NCI-H128 (cell line): ENCODE results near the gene VAMP2.

Source experiments
- DNase-seq: peaks from one replicate; lab custom pipeline; 2025; ENCODE audit not compliant: unreplicated experiment; lab: John Stamatoyannopoulos, UW

Gene VAMP2

DNA sequence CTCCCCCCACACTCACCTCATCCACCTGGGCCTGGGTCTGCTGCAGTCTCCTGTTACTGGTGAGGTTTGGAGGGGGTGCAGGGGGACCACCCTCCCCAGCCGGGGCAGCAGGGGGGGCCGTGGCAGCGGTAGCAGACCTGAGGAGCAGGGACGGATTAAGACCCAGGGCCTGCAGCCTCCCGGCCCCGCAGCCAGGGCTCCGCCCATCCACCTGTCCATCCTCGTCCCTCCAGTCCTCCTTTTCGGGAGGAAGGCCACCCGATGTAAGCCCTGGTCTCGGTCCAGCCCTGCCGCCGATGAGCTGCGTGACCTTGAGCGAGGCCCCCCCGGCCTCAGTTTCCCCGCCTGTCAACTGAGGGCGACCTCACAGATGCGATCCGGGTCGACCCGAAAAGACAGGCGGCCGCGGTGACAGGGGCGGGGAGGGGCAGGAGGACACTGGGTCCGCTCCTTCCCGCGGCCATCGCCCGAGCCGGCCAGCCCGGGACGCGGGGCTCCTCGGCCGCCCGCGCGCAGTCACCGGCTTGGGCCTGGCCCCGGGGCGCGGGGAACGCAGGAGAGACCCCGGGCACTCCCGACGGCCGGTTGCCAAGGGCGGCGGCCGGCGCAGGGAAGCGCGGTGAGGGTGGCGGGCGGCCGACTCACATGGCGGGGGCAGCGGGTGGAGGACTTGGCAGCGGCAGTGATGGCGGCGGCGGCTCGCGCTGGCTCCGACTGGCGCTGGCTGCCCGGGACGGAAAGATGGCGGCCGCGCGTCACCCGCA is at the start of gene VAMP2:
TSS of gene VAMP2 (minus strand) at position 716 of the 764 bp plus-strand sequence. CDS start at position 647, 69 bp downstream.
- DNase-seq = no peak

DNA sequence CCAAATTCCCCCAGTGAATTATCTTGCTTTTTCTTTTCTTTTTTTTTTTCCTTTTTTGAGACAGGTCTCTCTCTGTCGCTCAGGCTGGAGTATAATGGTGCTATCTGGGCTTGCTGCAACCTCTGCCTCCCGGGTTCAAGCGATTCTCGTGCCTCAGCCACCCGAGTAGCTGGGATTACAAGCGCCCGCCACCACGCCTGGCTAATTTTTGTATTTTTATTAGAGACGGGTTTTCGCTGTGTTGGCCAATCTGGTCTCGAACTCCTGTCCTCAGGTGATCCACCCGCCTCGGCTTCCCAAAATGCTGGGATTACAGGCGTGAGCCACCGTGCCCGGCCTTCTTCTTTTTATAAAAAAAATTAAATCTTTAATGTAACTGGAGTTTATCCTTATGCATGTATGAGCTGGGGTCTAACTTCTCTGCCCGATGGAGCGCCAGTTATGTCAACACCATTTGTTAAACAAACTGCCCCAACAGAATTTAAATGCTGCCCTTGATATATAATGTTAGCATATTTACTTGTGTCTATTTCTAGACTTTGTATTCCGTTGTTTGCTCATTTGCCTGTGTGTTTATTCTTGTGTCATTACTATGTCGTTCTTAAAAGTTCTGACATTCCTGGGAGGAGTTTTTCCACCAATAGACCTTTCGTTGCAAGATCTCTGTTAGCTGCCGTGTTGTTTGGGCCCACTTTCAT is 48.2 kb upstream of the VAMP2 start:
- DNase-seq = no peak

GRCh38 chr17:8209907-8210760 is 47.4 kb upstream of the VAMP2 start, which contains the start of gene AURKB:
Gene AURKB, minus strand, starts transcription at chr17:8210575. Its CDS starts 351 bp downstream, at chr17:8210224.
- peak; percentile 58 for DNase-seq

DNA sequence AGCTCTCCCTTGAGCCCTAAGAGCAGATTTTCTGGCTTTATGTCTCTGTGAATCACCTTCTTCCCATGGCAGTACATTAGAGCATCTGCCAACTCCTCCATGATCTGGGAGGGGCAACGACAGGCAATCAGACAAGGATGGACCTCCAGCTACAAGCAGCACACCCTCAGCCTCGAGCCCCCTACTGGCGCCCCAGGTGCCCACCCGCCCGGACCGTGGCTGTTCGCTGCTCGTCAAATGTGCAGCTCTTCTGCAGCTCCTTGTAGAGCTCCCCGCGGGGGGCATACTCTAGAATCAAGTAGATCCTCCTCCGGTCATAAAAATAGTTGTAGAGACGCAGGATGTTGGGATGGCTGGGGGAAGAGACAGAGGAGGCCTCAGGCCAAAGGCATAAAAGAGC is 43.8 kb upstream of the VAMP2 start:
- DNase-seq = no peak

GRCh38 chr17:8204761-8205555 is 42.2 kb upstream of the VAMP2 start:
- DNase-seq = no peak

DNA sequence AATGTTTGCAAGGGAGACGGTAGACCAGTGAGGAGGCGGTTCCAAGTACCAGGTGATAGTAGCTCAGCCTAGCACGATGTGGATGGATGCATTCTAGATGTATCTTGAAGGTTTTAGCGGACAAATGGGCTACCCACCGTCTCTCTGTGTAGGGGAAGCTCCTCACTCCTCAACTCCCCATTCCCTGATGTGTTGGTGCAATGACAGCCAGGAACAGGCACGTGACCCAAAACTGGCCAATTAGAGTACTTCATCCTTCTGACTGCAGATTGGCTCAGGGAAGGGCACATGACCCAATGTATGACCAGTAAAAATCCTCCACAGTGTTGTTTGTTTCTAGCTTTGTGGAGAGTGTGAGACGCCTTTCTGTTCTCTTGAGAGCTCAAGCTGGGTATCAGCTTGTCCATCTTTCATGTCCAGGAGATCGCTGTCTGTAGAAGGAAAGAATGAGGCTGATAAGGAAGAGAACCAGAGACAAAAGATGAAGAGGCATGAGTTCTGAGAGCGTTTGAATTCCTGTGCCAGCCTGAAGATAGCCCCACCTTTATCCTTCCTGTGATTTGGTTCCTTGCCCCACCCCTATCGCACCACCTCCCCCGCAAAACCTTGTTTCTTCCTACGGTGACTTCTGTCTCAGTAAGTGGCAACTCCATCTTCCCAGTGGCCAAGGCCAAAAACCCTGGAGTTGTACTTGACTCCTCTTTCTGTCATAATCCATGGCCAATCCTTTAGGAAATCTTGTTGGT is 29.5 kb upstream of the VAMP2 start:
- DNase-seq = no peak

- no peak for DNase-seq
Measured at GRCh38 chr17:8190506-8190905, 27.8 kb upstream of the VAMP2 start.

DNA sequence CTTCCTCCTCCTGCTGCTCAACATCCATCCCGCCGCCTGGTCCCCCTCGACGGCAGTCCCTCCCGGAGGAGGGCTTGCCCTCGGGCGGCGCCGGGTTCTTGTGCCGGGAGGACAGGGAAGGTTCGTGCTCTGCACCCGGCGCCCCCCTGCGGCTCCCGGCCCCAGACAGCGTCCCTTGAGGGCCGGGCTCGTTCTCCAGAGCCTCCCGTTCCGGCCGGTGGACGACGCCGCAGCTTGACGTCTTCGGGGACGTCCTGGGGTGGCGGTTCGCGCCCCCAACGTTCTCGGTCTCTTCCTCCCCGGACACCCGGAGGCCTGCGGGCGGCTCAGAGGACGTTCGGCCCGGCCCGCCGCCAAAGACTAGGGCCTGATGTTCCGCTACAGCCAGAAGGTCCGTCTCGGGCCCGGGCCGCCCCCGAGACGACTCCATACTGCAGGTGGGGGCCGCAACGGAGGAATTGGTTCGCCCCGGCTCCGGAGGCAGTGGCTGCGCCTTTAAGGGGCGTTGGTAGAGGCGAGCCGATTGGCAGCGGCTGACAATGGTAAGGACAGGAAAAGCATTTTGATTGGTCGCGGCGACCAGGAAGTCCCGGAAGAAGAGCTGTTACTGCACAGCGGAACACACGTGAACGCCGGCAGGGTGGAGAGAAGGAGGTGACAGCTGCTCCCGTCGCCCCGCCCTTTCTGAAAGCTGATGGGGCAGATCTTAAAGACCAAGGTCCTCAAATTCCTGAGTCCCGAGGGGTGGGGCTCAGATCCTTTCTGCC is 27.1 kb upstream of the VAMP2 start, which contains the start of gene BORCS6:
TSS of gene BORCS6 (minus strand) at position 470 of the 767 bp plus-strand sequence. CDS start at position 430, 40 bp downstream.
- DNase-seq = peak; percentile 87

- DNase-seq = no peak
Measured at GRCh38 chr17:8189041-8189710, 26.4 kb upstream of the VAMP2 start.

DNA sequence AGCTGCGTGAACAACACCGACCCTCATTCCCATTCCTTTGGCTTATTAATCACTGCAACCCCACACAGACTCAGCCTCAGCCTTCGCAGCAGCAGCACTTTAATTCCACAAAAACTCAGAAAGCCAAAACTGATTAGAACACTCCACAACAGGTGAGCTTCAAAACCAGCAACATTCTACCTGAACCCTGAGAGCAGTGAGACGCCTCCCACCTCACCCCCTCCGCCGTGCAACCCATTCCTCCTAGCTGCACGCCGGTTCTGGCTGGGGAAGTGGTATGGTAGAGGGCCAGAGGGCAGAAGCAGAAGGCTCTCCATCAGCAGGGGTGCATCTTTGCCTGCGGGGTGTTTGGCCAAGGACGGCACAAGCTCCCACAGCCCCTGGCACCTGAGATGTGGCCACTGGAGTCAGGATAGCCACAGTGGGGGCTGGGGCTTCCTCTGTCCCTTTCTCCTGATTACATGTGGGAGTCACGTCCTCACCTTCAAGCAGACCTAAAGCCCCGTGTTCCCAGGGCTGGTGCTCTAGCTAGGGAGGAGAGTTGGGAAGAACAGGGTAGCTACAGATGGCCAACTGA is 25.6 kb upstream of the VAMP2 start:
- DNase-seq = no peak

GRCh38 chr17:8187517-8188262 is 24.9 kb upstream of the VAMP2 start:
- DNase-seq = peak; percentile 72

DNA sequence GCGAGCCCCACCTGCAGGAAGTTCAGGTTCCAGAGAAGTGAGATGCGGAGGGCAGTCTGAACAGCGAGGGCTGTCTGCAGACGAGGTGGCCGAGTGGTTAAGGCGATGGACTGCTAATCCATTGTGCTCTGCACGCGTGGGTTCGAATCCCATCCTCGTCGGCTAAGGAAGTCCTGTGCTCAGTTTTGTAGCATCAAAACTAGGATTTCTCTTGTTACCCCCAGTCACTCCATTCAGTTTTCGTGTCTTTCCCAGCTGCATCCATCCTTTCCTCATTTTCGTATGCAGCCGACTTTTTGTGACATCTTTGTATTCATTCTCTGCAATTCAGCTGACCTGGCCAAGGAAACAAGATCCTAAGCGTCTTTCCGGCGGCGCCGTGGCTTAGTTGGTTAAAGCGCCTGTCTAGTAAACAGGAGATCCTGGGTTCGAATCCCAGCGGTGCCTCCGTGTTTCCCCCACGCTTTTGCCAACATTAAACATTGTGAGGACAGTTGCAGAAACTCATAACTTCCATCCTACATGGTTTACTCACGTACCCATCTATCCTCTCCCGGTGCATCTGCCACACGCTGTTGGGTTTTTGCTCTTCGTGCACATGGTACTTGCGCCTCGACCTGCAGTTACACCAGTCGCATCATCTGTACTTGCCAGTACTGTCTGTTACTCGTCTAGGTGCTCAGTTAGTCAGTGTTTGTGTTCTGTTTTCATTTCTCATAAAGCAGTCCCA is 24.2 kb upstream of the VAMP2 start:
- peak; percentile 74 for DNase-seq

DNA sequence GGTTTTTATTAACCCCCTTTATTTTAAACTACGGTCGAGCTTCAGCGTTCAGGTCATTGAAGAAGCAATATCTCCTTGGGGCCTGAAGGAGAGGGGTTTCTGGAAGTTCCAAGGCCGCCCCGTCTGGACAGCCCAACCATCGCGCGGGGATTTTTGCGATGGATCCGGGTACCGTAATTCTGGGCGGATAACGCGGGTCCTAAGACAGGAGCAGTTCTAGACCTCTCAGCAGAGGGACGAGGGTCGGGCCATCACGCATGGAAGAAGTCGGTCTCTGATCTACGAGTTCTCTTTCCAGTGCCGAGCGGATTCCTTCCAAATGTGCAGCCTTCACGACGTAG is 23.7 kb upstream of the VAMP2 start:
- no peak for DNase-seq

DNA sequence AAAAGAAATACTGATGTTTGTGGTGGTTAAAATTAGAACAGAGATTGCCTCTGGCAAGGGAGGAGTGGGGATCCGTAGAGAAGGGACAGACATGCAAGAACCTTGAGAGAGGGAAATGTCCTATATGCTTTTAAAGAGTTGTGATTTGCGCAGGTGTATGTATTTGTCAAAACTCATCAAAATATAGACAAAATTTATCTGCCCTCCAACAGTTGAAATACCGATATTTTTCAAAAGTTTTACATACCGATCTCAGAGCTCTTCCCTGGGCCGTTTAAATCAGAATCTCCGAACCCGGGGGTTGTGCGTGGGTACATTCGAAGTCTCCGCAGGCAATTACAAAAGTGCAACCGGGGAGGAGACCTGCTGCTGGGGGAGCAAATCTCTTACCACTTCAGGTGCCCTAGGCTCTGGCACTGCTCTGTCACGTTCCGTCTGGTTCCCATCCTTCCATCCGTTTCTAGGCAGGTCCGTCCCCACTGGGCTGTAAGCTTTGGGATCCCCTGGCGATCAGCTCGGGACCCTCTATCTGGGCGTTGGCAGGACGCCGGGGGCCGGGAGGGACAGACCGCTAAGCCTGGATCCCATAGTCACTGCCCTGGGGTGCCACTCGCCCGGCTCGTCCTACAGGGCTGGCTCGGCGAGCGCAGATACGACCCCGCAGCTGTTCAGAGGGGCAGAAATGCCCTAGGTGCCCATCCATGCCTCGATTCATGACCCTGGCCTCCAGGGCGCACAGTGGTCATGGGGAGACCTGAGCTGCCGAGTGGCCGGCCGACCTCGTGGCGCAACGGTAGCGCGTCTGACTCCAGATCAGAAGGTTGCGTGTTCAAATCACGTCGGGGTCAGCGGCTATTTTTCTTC is 23.1 kb upstream of the VAMP2 start:
- peak; percentile 26 for DNase-seq

DNA sequence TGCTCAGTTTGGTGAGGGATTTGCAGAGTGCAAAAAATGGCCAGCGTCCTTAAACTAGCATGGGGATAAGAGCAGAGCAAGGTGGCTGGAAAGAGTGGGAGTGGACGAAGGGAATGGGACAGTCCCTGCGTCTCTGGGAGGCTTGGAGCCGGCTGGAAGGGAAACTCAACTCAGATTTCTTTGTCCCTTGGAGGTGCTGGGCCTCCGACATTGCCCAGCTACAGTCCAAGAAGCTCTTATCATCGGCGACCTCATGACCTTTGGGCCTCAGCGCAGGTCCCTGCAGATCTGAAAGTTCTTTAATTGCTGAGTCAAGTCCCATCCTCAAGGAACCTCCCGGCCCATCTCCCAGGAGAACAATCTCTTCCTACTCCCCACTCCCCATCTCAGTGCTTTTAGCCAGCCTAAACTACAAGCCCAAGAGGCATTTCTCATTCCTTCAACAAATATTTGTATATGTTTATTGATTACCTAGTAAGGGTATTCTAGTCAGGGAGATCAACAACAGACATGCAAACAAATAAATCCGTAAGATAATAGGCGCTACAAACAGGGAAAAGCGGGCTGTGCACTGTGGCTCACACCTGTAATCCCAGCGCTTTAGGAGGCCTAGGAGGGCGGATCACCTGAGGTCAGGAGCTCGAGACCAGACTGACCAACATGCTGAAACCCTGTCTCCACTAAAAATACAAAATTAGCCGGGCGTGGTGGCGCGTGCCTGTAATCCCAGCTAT is 14.4 kb upstream of the VAMP2 start:
- DNase-seq = no peak
